GM12892 (cell line): Measurements from ENCODE around the gene TRAPPC2.

Experiments used
- POLR2A ChIP-seq: IDR thresholded peaks from 2 replicates; pipeline ENCODE4 v1.6.1; 2011; ENCODE audit warnings: low read depth, low read length, control low read depth
- TAF1 ChIP-seq: IDR thresholded peaks from 2 replicates; pipeline ENCODE4 v1.6.1; 2011; ENCODE audit warnings: low read depth, mild to moderate bottlenecking, control low read depth, low read length, borderline replicate concordance

DNA sequence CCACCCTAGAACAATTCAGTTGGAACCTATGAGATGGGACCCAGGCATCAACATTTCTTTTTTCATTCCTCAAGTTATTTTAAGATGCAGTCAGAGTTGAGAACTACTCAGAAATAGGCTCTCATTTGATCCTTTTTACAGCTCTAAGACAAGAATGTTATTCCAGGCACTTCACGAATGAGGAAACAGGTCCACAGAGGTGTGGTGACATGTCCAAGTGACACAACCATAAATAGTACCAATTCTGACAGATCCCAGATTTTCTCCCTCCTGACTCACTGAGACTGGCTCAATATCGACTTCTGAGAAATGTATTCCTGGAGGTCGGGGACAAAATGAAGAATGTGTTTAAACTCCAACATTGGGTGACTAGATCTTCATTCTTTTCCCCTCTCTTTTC, 70.4 kb downstream of the TRAPPC2 start:
- no peak for TF ChIP-seq TAF1
- TF ChIP-seq POLR2A, result no peak
